OCI-LY7 (cell line): ENCODE results near the gene MAP4K5. TPM values are rescaled to one million over a fixed set of nuclear protein-coding genes. Genes with fewer than 3 reads are reported as not detected.

Source experiments
- BruUV-seq: library from RNA; stranded (reverse); fragments of 400-500 nt; replicated peaks from 2 replicates; lab custom pipeline; 2021; lab: Mats Ljungman, UMichigan
- CTCF ChIA-PET: fragments of 300-600 bp; sonication (Branson Sonifier 250); formaldehyde crosslinking; loops from one replicate; lab custom pipeline; 2022; ENCODE audit warnings: antibody characterized with exemption; ENCODE audit not compliant: unreplicated experiment; lab: Charles Lee
- POLR2A ChIA-PET: fragments of 300-600 bp; sonication (Branson Sonifier 250); formaldehyde crosslinking; loops from one replicate; lab custom pipeline; 2022; ENCODE audit warnings: antibody characterized with exemption; lab: Charles Lee
- DNase-seq: peaks from one replicate; pipeline ENCODE4 v3.0.0-alpha.2; 2015; ENCODE audit warnings: low spot score
- H2AFZ ChIP-seq: fragments of 200-600 bp; sonication (generic), shearing (Covaris generic); 2 replicates; pipeline ENCODE4 v1.6.1; 2014; ENCODE audit warnings: mild to moderate bottlenecking, antibody characterized with exemption, low read length, moderate library complexity
- H3K27ac ChIP-seq: fragments of 200-600 bp; sonication (generic); 2 replicates; pipeline ENCODE4 v1.5.1; 2014; ENCODE audit warnings: mixed run types, low read depth, mild to moderate bottlenecking, moderate library complexity, low read length, inconsistent platforms; ENCODE audit not compliant: poor library complexity, severe bottlenecking
- H3K36me3 ChIP-seq: fragments of 200-600 bp; sonication (generic); 2 replicates; pipeline ENCODE4 v1.6.1; 2014; ENCODE audit warnings: mild to moderate bottlenecking, antibody characterized with exemption, low read length, moderate library complexity, mixed read lengths; ENCODE audit not compliant: insufficient read depth
- H3K4me1 ChIP-seq: fragments of 200-600 bp; sonication (generic); 2 replicates; pipeline ENCODE4 v1.5.1; 2014; ENCODE audit warnings: mild to moderate bottlenecking, low read length; ENCODE audit not compliant: insufficient read depth, poor library complexity, severe bottlenecking
- H3K4me2 ChIP-seq: fragments of 200-600 bp; sonication (generic); 2 replicates; pipeline ENCODE4 v1.6.1; 2014; ENCODE audit warnings: mild to moderate bottlenecking, low read length
- H3K4me3 ChIP-seq: fragments of 200-600 bp; sonication (generic); 2 replicates; pipeline ENCODE4 v1.5.1; 2014; ENCODE audit warnings: mild to moderate bottlenecking, low read depth, low read length; ENCODE audit not compliant: poor library complexity, severe bottlenecking
- H3K79me2 ChIP-seq: fragments of 200-600 bp; sonication (generic); 2 replicates; pipeline ENCODE4 v1.6.1; 2016; ENCODE audit warnings: low read depth, mild to moderate bottlenecking, low read length, moderate library complexity, mixed read lengths; ENCODE audit not compliant: insufficient read depth
- H3K9me2 ChIP-seq: fragments of 200-600 bp; sonication (generic); 2 replicates; pipeline ENCODE4 v1.6.1; 2016; ENCODE audit warnings: mild to moderate bottlenecking, low read length, mixed read lengths; ENCODE audit not compliant: insufficient read depth
- H3K9me3 ChIP-seq: fragments of 200-600 bp; sonication (generic); 2 replicates; pipeline ENCODE4 v1.6.1; 2014; ENCODE audit warnings: mild to moderate bottlenecking, mixed run types, low read length, mixed read lengths
- H4K20me1 ChIP-seq: fragments of 200-600 bp; sonication (generic); 2 replicates; pipeline ENCODE4 v1.6.1; 2014; ENCODE audit warnings: mild to moderate bottlenecking, antibody characterized with exemption, low read length, moderate library complexity, mixed read lengths; ENCODE audit not compliant: insufficient read depth
- EZH2phosphoT487 ChIP-seq: fragments of 200-600 bp; sonication (generic); IDR thresholded peaks from 2 replicates; pipeline ENCODE4 v1.6.1; 2018; ENCODE audit warnings: low read depth, borderline replicate concordance, mild to moderate bottlenecking, mixed run types, antibody characterized with exemption, low read length, moderate library complexity, mixed read lengths
- intact Hi-C: fragments of 100-400 bp; cut with micrococcal nuclease; formaldehyde crosslinking; loops from one replicate; pipeline ENCODE4 v1.10.0; 2022; ENCODE audit not compliant: unreplicated experiment
- total RNA-seq, 2 experiments: library from RNA; depleted of rRNA in 1 of 2; stranded (reverse); fragments of >200 nt in 1 of 2; shearing (Covaris generic) in 1 of 2; gene quantifications; 2 replicates each; pipeline ENCODE4 v1.2.3, GENCODE V29; 2014 to 2022
- TF ChIP-seq, protein P1 (sequence below): fragments of 200-600 bp; sonication (generic); conservative IDR thresholded peaks from 2 replicates; pipeline ENCODE4 v1.5.1; 2014; ENCODE audit warnings: mild to moderate bottlenecking, antibody characterized with exemption, low read length, moderate library complexity, mixed read lengths

MAP4K5 gene
- total RNA-seq, 2 experiments from 2014 or later: 36.7 to 44.0 TPM

- POLR2A ChIA-PET: no interaction called here
- no TSS peak for BruUV-seq
Measured at GRCh38 chr14:50550294-50550693, 17.9 kb upstream of the MAP4K5 start.

DNA sequence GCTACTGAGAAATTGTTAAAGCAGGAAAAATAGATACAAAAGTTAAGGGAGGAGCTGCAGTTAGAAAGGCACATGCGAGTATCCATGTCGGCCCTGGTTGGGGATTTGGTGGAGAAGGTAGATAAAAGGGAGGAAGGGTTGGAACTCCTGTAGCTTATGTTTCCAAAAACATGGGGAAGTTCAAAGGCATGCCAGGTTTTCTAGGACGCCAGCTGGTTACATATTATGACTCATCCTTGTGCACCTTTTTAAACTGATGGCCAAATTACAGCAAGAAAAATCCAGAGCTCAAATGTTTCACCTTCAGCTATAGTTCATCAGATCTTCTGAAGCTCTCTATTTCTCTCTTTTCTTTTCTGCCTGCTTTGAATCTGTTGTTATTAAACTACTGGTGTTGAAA is 13.2 kb upstream of the MAP4K5 start:
- H3K4me2 ChIP-seq: no peak overlapping the region
- no peak for TF ChIP-seq EZH2phosphoT487
- TF ChIP-seq, protein P1, sequence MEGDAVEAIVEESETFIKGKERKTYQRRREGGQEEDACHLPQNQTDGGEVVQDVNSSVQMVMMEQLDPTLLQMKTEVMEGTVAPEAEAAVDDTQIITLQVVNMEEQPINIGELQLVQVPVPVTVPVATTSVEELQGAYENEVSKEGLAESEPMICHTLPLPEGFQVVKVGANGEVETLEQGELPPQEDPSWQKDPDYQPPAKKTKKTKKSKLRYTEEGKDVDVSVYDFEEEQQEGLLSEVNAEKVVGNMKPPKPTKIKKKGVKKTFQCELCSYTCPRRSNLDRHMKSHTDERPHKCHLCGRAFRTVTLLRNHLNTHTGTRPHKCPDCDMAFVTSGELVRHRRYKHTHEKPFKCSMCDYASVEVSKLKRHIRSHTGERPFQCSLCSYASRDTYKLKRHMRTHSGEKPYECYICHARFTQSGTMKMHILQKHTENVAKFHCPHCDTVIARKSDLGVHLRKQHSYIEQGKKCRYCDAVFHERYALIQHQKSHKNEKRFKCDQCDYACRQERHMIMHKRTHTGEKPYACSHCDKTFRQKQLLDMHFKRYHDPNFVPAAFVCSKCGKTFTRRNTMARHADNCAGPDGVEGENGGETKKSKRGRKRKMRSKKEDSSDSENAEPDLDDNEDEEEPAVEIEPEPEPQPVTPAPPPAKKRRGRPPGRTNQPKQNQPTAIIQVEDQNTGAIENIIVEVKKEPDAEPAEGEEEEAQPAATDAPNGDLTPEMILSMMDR: no peak
- no TSS peak for BruUV-seq
- H3K4me1 ChIP-seq: no peaks in the 10 kb centered on the region
- no peaks in the 10 kb centered on the region for H3K79me2 ChIP-seq
- intact Hi-C loops: loop anchor here (10.0 kb wide), 1 partner anchor 169 kb away; no protein-coding TSS in a partner anchor
- H3K36me3 ChIP-seq: no peaks in the 10 kb centered on the region
- no peak overlapping the region for H3K4me3 ChIP-seq
- DNase-seq: no peak
- no peak overlapping the region for H3K27ac ChIP-seq
- H3K9me2 ChIP-seq: no peaks in the 10 kb centered on the region
- H4K20me1 ChIP-seq: no peaks in the 10 kb centered on the region
- POLR2A ChIA-PET: interaction anchor here (0.6 kb wide), 1 partner anchor 649 kb away, joined by 3 read pairs; no protein-coding TSS in a partner anchor
- no peaks in the 10 kb centered on the region for H3K9me3 ChIP-seq
- H2AFZ ChIP-seq: no peak overlapping the region
- CTCF ChIA-PET: no interaction called here

More at GRCh38 chr14:50550294-50550693, 17.9 kb upstream of the MAP4K5 start:
- no peak for DNase-seq
- H3K36me3 ChIP-seq: no peaks in the 10 kb centered on the region
- H3K79me2 ChIP-seq: no peaks in the 10 kb centered on the region
- no peak overlapping the region for H3K4me3 ChIP-seq
- H3K4me1 ChIP-seq: no peaks in the 10 kb centered on the region
- intact Hi-C loops: no loop called here
- H3K9me2 ChIP-seq: no peaks in the 10 kb centered on the region
- H4K20me1 ChIP-seq: no peaks in the 10 kb centered on the region
- CTCF ChIA-PET: no interaction called here
- H2AFZ ChIP-seq: no peak overlapping the region
- no peak overlapping the region for H3K4me2 ChIP-seq
- H3K9me3 ChIP-seq: no peaks in the 10 kb centered on the region
- TF ChIP-seq, protein P1: no peak
- no peak for TF ChIP-seq EZH2phosphoT487
- H3K27ac ChIP-seq: no peak overlapping the region

DNA sequence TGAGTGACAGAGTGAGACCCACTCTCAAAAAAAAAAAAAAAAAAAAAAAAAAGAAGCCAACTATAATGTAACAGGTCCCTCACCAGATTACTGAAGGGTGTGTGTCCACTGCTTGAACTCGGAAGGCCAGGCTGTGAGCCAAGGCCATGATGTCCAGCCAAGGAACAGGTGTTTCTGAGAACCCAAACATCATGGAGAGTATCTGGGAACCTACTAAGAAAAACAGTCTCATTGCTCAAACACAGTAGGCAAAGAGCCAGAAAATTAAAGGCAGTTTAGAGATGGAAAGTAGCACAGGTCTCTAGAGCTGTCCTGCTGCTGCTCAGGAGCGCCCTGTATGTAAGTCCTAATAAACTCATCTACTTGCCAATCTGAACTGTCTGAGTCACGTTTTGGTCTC is 12.5 kb upstream of the MAP4K5 start:
- CTCF ChIA-PET: no interaction called here

More for the DNA sequence above, 12.5 kb upstream of the MAP4K5 start:
- POLR2A ChIA-PET: interaction anchor here (0.6 to 1.1 kb wide), 4 partner anchors 154 to 650 kb away, joined by 3 to 8 read pairs (median 4); no protein-coding TSS in a partner anchor
- H3K9me2 ChIP-seq: no peaks in the 10 kb centered on the region
- TF ChIP-seq, protein P1: no peak
- TF ChIP-seq EZH2phosphoT487: no peak
- H3K36me3 ChIP-seq: no peaks in the 10 kb centered on the region
- no peaks in the 10 kb centered on the region for H3K79me2 ChIP-seq
- no peak for DNase-seq
- intact Hi-C loops: loop anchor here (10.0 kb wide), 1 partner anchor 170 kb away; no protein-coding TSS in a partner anchor
- BruUV-seq: no TSS peak
- H2AFZ ChIP-seq: no peak overlapping the region
- H3K4me3 ChIP-seq: no peak overlapping the region
- no peaks in the 10 kb centered on the region for H4K20me1 ChIP-seq
- H3K27ac ChIP-seq: no peak overlapping the region
- no peak overlapping the region for H3K4me2 ChIP-seq
- no peaks in the 10 kb centered on the region for H3K9me3 ChIP-seq
- H3K4me1 ChIP-seq: no peaks in the 10 kb centered on the region
